Activated CD4-positive, alpha-beta memory T cell treated with anti-CD3 and anti-CD28 coated beads for 36 hours (primary cell): Measurements from ENCODE around the gene TMEM209. TPM values are rescaled to one million over a fixed set of nuclear protein-coding genes. Genes with fewer than 3 reads are reported as not detected.

Experiments
- CTCF ChIA-PET: fragments of 350-600 bp; sonication (Branson Sonifier 250); formaldehyde crosslinking; loops from one replicate; lab custom pipeline; 2021; ENCODE audit warnings: antibody characterized with exemption, inconsistent platforms; lab: Charles Lee
- POLR2A ChIA-PET: fragments of 350-600 bp; sonication (Branson Sonifier 250); formaldehyde crosslinking; loops from one replicate; lab custom pipeline; 2021; ENCODE audit warnings: antibody characterized with exemption; lab: Charles Lee
- DNase-seq: peaks from one replicate; pipeline ENCODE4 v3.0.0-alpha.2; 2020
- H3K27ac Mint-ChIP-seq: one replicate; pipeline ENCODE4 v1.8.0; 2021; ENCODE audit warnings: mixed read lengths
- H3K27me3 Mint-ChIP-seq: one replicate; pipeline ENCODE4 v1.8.0; 2021; ENCODE audit warnings: mixed read lengths
- H3K36me3 Mint-ChIP-seq: one replicate; pipeline ENCODE4 v1.8.0; 2021; ENCODE audit warnings: mixed read lengths
- H3K4me1 Mint-ChIP-seq: one replicate; pipeline ENCODE4 v1.8.0; 2021; ENCODE audit warnings: low read depth, mixed read lengths
- H3K4me3 Mint-ChIP-seq: one replicate; pipeline ENCODE4 v1.8.0; 2021; ENCODE audit warnings: mild to moderate bottlenecking, mixed read lengths
- H3K9me3 Mint-ChIP-seq: one replicate; pipeline ENCODE4 v1.8.0; 2021; ENCODE audit warnings: mixed read lengths
- intact Hi-C: fragments of 100-400 bp; cut with micrococcal nuclease; formaldehyde crosslinking; loops from one replicate; pipeline ENCODE4 v1.15.1; 2023
- total RNA-seq, 2 experiments: library from RNA; stranded (reverse); gene quantifications; one replicate each; pipeline ENCODE4 v1.2.3, GENCODE V29; 2021

The TMEM209 gene
- total RNA-seq, 2 experiments from 2014 or later, result 35.5 to 35.9 TPM

- Mint-ChIP-seq H3K4me3 (no peak overlapping the region), H3K9me3 (peaks cover 21% of the 10 kb centered on the region), H3K27me3 (peaks cover 3% of the 10 kb centered on the region), H3K27ac (no peak overlapping the region), H3K36me3 (peaks cover 46% of the 10 kb centered on the region), H3K4me1 (no peaks in the 10 kb centered on the region)
- intact Hi-C loops, result no loop called here
- DNase-seq, result no peak
- ChIA-PET CTCF (no interaction called here), POLR2A (interaction anchor here (0.6 to 1.2 kb wide), 2 partner anchors 11 to 47 kb away, joined by 3 read pairs; no protein-coding TSS in a partner anchor)
Measured at GRCh38 chr7:130157700-130158099, 47.5 kb downstream of the TMEM209 start.

- peaks cover 34% of the 10 kb centered on the region for H3K36me3 Mint-ChIP-seq
- H3K9me3 Mint-ChIP-seq, result peaks cover 21% of the 10 kb centered on the region
- ChIA-PET POLR2A (no interaction called here), CTCF (no interaction called here)
- H3K4me3 Mint-ChIP-seq, result no peak overlapping the region
- intact Hi-C loops, result no loop called here
- no peaks in the 10 kb centered on the region for H3K4me1 Mint-ChIP-seq
- H3K27me3 Mint-ChIP-seq, result peaks cover 3% of the 10 kb centered on the region
- no peak for DNase-seq
- no peak overlapping the region for H3K27ac Mint-ChIP-seq
Measured at GRCh38 chr7:130156140-130156539, 49.1 kb downstream of the TMEM209 start.

- Mint-ChIP-seq H3K27ac (no peak overlapping the region), H3K36me3 (peaks cover 20% of the 10 kb centered on the region), H3K4me3 (no peak overlapping the region), H3K4me1 (no peaks in the 10 kb centered on the region), H3K9me3 (peaks cover 11% of the 10 kb centered on the region), H3K27me3 (peaks cover 6% of the 10 kb centered on the region)
- DNase-seq, result no peak
- CTCF ChIA-PET, result no interaction called here
- POLR2A ChIA-PET, result no interaction called here
- intact Hi-C loops, result no loop called here
Measured at GRCh38 chr7:130154501-130155317, 50.5 kb downstream of the TMEM209 start.

- no peaks in the 10 kb centered on the region for H3K4me1 Mint-ChIP-seq
- DNase-seq, result no peak
- H3K36me3 Mint-ChIP-seq, result peaks cover 15% of the 10 kb centered on the region
- intact Hi-C loops, result no loop called here
- ChIA-PET CTCF (no interaction called here), POLR2A (no interaction called here)
- no peak overlapping the region for H3K4me3 Mint-ChIP-seq
- H3K27ac Mint-ChIP-seq, result no peak overlapping the region
- H3K9me3 Mint-ChIP-seq, result peaks cover 11% of the 10 kb centered on the region
- H3K27me3 Mint-ChIP-seq, result peaks cover 7% of the 10 kb centered on the region
Measured at GRCh38 chr7:130154131-130154500, 51.1 kb downstream of the TMEM209 start.

- Mint-ChIP-seq H3K27me3 (peaks cover 7% of the 10 kb centered on the region), H3K27ac (no peak overlapping the region), H3K9me3 (peaks cover 11% of the 10 kb centered on the region), H3K4me1 (no peaks in the 10 kb centered on the region), H3K4me3 (no peak overlapping the region), H3K36me3 (peaks cover 9% of the 10 kb centered on the region)
- ChIA-PET CTCF (no interaction called here), POLR2A (no interaction called here)
- no peak for DNase-seq
- intact Hi-C loops, result no loop called here
Measured at GRCh38 chr7:130153211-130153908, 51.8 kb downstream of the TMEM209 start.

GRCh38 chr7:130152493-130153210, 52.6 kb downstream of the TMEM209 start:
- H3K9me3 Mint-ChIP-seq, result peaks cover 11% of the 10 kb centered on the region
- H3K4me3 Mint-ChIP-seq, result no peak overlapping the region
- no peaks in the 10 kb centered on the region for H3K4me1 Mint-ChIP-seq
- H3K36me3 Mint-ChIP-seq, result peaks cover 4% of the 10 kb centered on the region
- no peak overlapping the region for H3K27ac Mint-ChIP-seq
- intact Hi-C loops, result no loop called here
- ChIA-PET POLR2A (no interaction called here), CTCF (no interaction called here)
- H3K27me3 Mint-ChIP-seq, result peaks cover 9% of the 10 kb centered on the region
- peak; percentile 38 for DNase-seq

GRCh38 chr7:130151591-130152492, 53.4 kb downstream of the TMEM209 start:
- Mint-ChIP-seq H3K27me3 (peaks cover 9% of the 10 kb centered on the region), H3K9me3 (peaks cover 6% of the 10 kb centered on the region), H3K36me3 (no peaks in the 10 kb centered on the region), H3K4me1 (no peaks in the 10 kb centered on the region), H3K4me3 (no peak overlapping the region), H3K27ac (no peak overlapping the region)
- peak; percentile 61 for DNase-seq
- intact Hi-C loops, result no loop called here
- ChIA-PET CTCF (no interaction called here), POLR2A (no interaction called here)

GRCh38 chr7:130150587-130150986, 54.6 kb downstream of the TMEM209 start:
- peaks cover 2% of the 10 kb centered on the region for H3K9me3 Mint-ChIP-seq
- H3K27me3 Mint-ChIP-seq, result peaks cover 8% of the 10 kb centered on the region
- no peak for DNase-seq
- no peaks in the 10 kb centered on the region for H3K36me3 Mint-ChIP-seq
- intact Hi-C loops, result no loop called here
- no peak overlapping the region for H3K4me3 Mint-ChIP-seq
- no peaks in the 10 kb centered on the region for H3K4me1 Mint-ChIP-seq
- ChIA-PET CTCF (no interaction called here), POLR2A (no interaction called here)
- no peak overlapping the region for H3K27ac Mint-ChIP-seq

GRCh38 chr7:130149281-130150139, 55.7 kb downstream of the TMEM209 start:
- Mint-ChIP-seq H3K4me3 (no peak overlapping the region), H3K36me3 (no peaks in the 10 kb centered on the region), H3K4me1 (no peaks in the 10 kb centered on the region), H3K27me3 (peaks cover 5% of the 10 kb centered on the region), H3K9me3 (no peaks in the 10 kb centered on the region), H3K27ac (no peak overlapping the region)
- POLR2A ChIA-PET, result no interaction called here
- intact Hi-C loops, result no loop called here
- DNase-seq, result no peak
- CTCF ChIA-PET, result no interaction called here

- H3K4me1 Mint-ChIP-seq, result no peaks in the 10 kb centered on the region
Measured at GRCh38 chr7:130148561-130148960, 56.6 kb downstream of the TMEM209 start.

GRCh38 chr7:130147710-130148325, 57.4 kb downstream of the TMEM209 start:
- CTCF ChIA-PET, result no interaction called here
- DNase-seq, result no peak
- POLR2A ChIA-PET, result no interaction called here
- Mint-ChIP-seq H3K27ac (no peak overlapping the region), H3K4me1 (no peaks in the 10 kb centered on the region), H3K4me3 (no peak overlapping the region), H3K36me3 (no peaks in the 10 kb centered on the region), H3K27me3 (peaks cover 5% of the 10 kb centered on the region), H3K9me3 (no peaks in the 10 kb centered on the region)
- intact Hi-C loops, result no loop called here

More at GRCh38 chr7:130148561-130148960, 56.6 kb downstream of the TMEM209 start:
- ChIA-PET CTCF (no interaction called here), POLR2A (no interaction called here)
- no peak overlapping the region for H3K27ac Mint-ChIP-seq
- intact Hi-C loops, result no loop called here
- no peaks in the 10 kb centered on the region for H3K36me3 Mint-ChIP-seq
- no peak overlapping the region for H3K4me3 Mint-ChIP-seq
- no peak for DNase-seq
- H3K9me3 Mint-ChIP-seq, result no peaks in the 10 kb centered on the region
- peaks cover 5% of the 10 kb centered on the region for H3K27me3 Mint-ChIP-seq
